ENCODE measurements around the gene VKORC1.

The VKORC1 gene

DNA sequence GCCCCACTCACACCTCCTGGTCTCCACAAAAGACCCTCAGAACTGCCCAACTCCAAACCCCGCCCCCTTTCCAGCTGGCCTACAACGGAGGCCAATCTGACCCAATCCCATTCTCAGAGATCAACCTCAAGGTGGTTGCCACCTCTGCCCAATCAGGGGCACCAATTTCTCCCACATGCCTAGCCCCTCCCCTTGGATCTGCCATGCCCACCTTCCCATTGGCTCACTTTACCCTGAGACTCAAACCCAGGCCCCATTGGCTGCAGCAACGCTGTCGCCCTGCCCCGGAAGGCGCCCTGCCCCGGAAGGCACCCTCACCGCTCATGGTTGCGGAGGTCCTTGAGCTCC, 31.1 kb downstream of the VKORC1 start:
- no peak for DNase-seq (ENCODE audit: extremely low spot score)
- POLR2A ChIA-PET = interaction anchor here (1.0 to 1.2 kb wide), 2 partner anchors 9 to 11 kb away, joined by 3 read pairs; partner anchors contain the start of genes ZNF646 and ZNF668
- CTCF ChIA-PET = no interaction called here
- TF ChIP-seq ZNF384 (IDR thresholded peaks at IDR 0.05) (no peak), ARNT (IDR thresholded peaks at IDR 0.05) (no peak), TARDBP (IDR thresholded peaks at IDR 0.05) (no peak), CTBP1 (IDR thresholded peaks at IDR 0.05; ENCODE audit: borderline replicate concordance) (no peak), FOXA1 (IDR thresholded peaks at IDR 0.05) (no peak), NFRKB (IDR thresholded peaks at IDR 0.05) (no peak), ELF4 (IDR thresholded peaks at IDR 0.05) (no peak), FOXK2 (IDR thresholded peaks at IDR 0.05) (no peak), HDGF (IDR thresholded peaks at IDR 0.05; ENCODE audit: borderline replicate concordance) (no peak), SP1 (IDR thresholded peaks at IDR 0.05) (no peak), LEF1 (IDR thresholded peaks at IDR 0.05; ENCODE audit: borderline replicate concordance) (no peak), BHLHE40 (IDR thresholded peaks at IDR 0.05; ENCODE audit: borderline replicate concordance) (no peak), FOXM1 (IDR thresholded peaks at IDR 0.05; ENCODE audit: borderline replicate concordance) (no peak), SUZ12 (IDR thresholded peaks at IDR 0.05) (no peak), L3MBTL2 (conservative IDR thresholded peaks at IDR 0.05) (no peak)

DNA sequence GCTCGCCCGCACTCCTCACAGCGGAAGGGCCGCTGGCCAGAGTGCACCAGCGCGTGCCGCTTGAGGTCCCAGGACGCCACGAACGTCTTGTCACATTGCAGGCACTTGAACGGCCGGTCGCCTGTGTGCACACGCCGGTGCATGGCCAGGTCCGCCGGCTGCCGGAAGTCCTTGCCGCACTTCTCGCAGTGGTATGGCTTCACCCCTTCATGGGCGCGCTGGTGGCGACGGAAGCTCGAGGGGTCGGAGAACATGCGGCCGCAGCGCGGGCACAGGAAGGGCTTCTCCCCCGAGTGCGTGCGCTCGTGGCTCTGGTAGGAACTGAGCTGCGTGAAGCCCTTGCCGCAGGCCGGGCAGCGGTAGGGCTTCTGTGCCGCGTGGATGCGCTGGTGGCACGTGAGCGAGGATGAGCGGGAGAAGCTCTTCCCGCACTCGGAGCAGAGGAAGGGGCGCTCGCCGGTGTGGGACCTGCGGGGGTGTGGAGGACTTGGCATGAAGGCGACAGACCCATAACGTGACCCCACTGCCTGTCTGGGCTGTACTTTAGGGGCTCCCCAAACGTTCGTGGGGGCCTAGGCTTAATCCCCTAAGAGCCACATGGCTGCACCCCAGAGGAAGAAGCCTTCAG, 32.7 kb downstream of the VKORC1 start:
- no peak for DNase-seq (ENCODE audit: extremely low spot score)
- ChIA-PET CTCF (no interaction called here), POLR2A (interaction anchor here (1.1 kb wide), 1 partner anchor 10 kb away, joined by 3 read pairs; no protein-coding TSS in a partner anchor)
- TF ChIP-seq TARDBP (IDR thresholded peaks at IDR 0.05) (no peak), NFRKB (IDR thresholded peaks at IDR 0.05) (no peak), ZNF384 (IDR thresholded peaks at IDR 0.05) (no peak), CTBP1 (IDR thresholded peaks at IDR 0.05; ENCODE audit: borderline replicate concordance) (no peak), L3MBTL2 (conservative IDR thresholded peaks at IDR 0.05) (no peak)

DNA sequence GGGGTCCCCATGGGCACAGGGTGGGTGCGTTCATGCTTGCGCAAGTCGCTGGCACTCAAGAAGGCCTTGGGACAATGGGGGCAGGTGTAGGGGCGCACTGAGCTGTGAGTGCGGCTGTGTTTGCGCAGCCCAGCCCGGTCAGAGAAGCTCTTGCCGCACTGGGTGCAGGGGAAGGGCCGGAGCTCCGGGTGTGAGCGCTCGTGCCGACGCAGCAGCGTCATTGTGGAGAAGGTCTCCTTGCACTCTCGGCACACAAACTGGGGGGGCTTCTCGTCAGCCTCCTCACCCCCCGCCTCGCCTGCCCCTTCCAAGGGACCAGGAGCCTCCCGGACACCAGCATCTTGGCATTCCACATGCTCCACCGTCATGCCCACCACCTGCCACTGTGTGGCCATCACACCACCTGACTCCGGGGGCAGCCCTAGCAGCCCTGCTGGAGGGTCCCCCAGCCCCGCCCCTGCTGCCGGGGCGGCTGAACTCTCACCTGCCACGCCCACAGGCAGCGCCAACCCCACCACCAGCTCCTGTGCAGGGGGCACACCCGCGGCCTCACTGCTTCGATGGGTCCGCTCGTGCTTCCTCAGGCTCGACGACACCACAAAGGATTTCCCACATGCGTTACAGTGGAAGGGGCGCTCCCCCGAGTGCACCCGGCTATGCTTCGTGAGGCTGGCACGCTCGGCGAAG, 33.3 kb downstream of the VKORC1 start:
- no peak for DNase-seq (ENCODE audit: extremely low spot score)
- no peak for TF ChIP-seq L3MBTL2 (conservative IDR thresholded peaks at IDR 0.05)
- no peak for TF ChIP-seq BHLHE40 (IDR thresholded peaks at IDR 0.05; ENCODE audit: borderline replicate concordance)
- TF ChIP-seq FOXA1 (IDR thresholded peaks at IDR 0.05) = no peak
- no peak for TF ChIP-seq ARNT (IDR thresholded peaks at IDR 0.05)
- no peak for TF ChIP-seq ELF4 (IDR thresholded peaks at IDR 0.05)
- no peak for TF ChIP-seq SP1 (IDR thresholded peaks at IDR 0.05)
- no peak for TF ChIP-seq NFRKB (IDR thresholded peaks at IDR 0.05)
- no peak for TF ChIP-seq SUZ12 (IDR thresholded peaks at IDR 0.05)
- no peak for TF ChIP-seq FOXK2 (IDR thresholded peaks at IDR 0.05)
- TF ChIP-seq FOXM1 (IDR thresholded peaks at IDR 0.05; ENCODE audit: borderline replicate concordance) = no peak
- no peak for TF ChIP-seq ZNF384 (IDR thresholded peaks at IDR 0.05)
- no peak for TF ChIP-seq HDGF (IDR thresholded peaks at IDR 0.05; ENCODE audit: borderline replicate concordance)
- no peak for TF ChIP-seq LEF1 (IDR thresholded peaks at IDR 0.05; ENCODE audit: borderline replicate concordance)
- TF ChIP-seq TARDBP (IDR thresholded peaks at IDR 0.05) = no peak
- TF ChIP-seq, protein P1, sequence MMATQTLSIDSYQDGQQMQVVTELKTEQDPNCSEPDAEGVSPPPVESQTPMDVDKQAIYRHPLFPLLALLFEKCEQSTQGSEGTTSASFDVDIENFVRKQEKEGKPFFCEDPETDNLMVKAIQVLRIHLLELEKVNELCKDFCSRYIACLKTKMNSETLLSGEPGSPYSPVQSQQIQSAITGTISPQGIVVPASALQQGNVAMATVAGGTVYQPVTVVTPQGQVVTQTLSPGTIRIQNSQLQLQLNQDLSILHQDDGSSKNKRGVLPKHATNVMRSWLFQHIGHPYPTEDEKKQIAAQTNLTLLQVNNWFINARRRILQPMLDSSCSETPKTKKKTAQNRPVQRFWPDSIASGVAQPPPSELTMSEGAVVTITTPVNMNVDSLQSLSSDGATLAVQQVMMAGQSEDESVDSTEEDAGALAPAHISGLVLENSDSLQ (IDR thresholded peaks at IDR 0.05) = no peak
- TF ChIP-seq CTBP1 (IDR thresholded peaks at IDR 0.05; ENCODE audit: borderline replicate concordance) = no peak
- ChIA-PET POLR2A (interaction anchor here (1.1 kb wide), 1 partner anchor 11 kb away, joined by 3 read pairs; no protein-coding TSS in a partner anchor), CTCF (no interaction called here)

DNA sequence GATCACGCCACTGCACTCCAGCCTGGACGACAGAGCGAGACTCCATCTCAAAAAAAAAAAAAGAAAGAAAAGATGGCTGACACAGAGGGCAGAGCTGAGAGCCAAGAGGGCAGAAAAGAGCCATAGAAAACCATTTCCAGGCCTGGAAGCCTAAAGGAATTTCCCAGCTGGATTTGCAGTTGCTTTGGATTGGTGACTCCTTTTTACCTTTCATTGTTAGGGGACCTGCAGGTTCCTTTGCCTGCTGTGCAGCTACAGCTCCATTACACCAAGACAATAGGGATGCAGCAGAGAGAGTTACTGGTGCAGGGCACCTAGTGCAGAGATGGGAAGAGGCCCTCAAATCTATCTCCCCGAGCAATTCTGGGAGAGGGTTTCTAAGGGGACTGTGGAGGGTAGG, 39.0 kb downstream of the VKORC1 start:
- TF ChIP-seq SUZ12 (IDR thresholded peaks at IDR 0.05) (no peak), ARNT (IDR thresholded peaks at IDR 0.05) (no peak), LEF1 (IDR thresholded peaks at IDR 0.05; ENCODE audit: borderline replicate concordance) (no peak), L3MBTL2 (conservative IDR thresholded peaks at IDR 0.05) (no peak), FOXM1 (IDR thresholded peaks at IDR 0.05; ENCODE audit: borderline replicate concordance) (no peak), NFRKB (IDR thresholded peaks at IDR 0.05) (no peak), ELF4 (IDR thresholded peaks at IDR 0.05) (no peak), HDGF (IDR thresholded peaks at IDR 0.05; ENCODE audit: borderline replicate concordance) (no peak), TARDBP (IDR thresholded peaks at IDR 0.05) (no peak), FOXA1 (IDR thresholded peaks at IDR 0.05) (no peak), SP1 (IDR thresholded peaks at IDR 0.05) (no peak), CTBP1 (IDR thresholded peaks at IDR 0.05; ENCODE audit: borderline replicate concordance) (no peak), FOXK2 (IDR thresholded peaks at IDR 0.05) (no peak), ZNF384 (IDR thresholded peaks at IDR 0.05) (no peak)
- TF ChIP-seq, protein P1 (IDR thresholded peaks at IDR 0.05) = no peak
- no peak for DNase-seq (ENCODE audit: extremely low spot score)
- CTCF ChIA-PET = interaction anchor here (0.6 kb wide), 1 partner anchor 198 kb away, joined by 3 read pairs; no protein-coding TSS in a partner anchor
- POLR2A ChIA-PET = no interaction called here

DNA sequence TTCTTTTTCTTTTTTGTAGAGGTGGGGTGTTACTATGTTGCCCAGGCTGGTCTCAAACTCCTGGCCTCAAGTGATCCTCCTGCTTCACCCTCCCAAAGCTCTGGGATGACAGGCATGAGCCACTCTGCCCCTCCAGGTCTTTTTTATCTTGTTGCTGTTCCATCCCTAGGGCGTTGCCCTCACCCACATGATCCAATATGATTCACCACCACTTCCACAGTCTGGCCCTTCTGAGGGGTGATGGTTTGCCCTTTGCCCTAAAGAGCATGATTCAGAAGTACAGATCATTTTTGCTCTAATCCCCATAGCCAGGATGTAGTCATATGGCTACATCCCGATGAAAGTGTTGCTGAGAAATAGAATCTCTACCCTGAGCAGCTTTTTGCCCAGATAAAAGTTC, 42.5 kb downstream of the VKORC1 start:
- no peak for TF ChIP-seq L3MBTL2 (conservative IDR thresholded peaks at IDR 0.05)
- TF ChIP-seq HDGF (IDR thresholded peaks at IDR 0.05; ENCODE audit: borderline replicate concordance) = no peak
- TF ChIP-seq SP1 (IDR thresholded peaks at IDR 0.05) = no peak
- no peak for TF ChIP-seq ZNF384 (IDR thresholded peaks at IDR 0.05)
- TF ChIP-seq BHLHE40 (IDR thresholded peaks at IDR 0.05; ENCODE audit: borderline replicate concordance) = no peak
- TF ChIP-seq CTBP1 (IDR thresholded peaks at IDR 0.05; ENCODE audit: borderline replicate concordance) = no peak
- TF ChIP-seq SUZ12 (IDR thresholded peaks at IDR 0.05) = no peak
- no peak for TF ChIP-seq NFRKB (IDR thresholded peaks at IDR 0.05)
- TF ChIP-seq, protein P1 (IDR thresholded peaks at IDR 0.05) = no peak
- ChIA-PET CTCF (no interaction called here), POLR2A (no interaction called here)
- no peak for DNase-seq (ENCODE audit: extremely low spot score)
